SHP77 (cell line): ENCODE results near the gene PLXNB3.
A peak's percentile ranks its signal among the peaks of the same experiment; 100 is the strongest.
"Not testable (repeated sequence)": the region's sequence is repeated elsewhere in the genome, so short reads cannot be mapped to it uniquely, and the experiment has no call there.

Experiments
- DNase-seq, 2 experiments: peaks; one replicate each; lab custom pipeline; 2025; lab: John Stamatoyannopoulos, UW

The PLXNB3 gene

DNA sequence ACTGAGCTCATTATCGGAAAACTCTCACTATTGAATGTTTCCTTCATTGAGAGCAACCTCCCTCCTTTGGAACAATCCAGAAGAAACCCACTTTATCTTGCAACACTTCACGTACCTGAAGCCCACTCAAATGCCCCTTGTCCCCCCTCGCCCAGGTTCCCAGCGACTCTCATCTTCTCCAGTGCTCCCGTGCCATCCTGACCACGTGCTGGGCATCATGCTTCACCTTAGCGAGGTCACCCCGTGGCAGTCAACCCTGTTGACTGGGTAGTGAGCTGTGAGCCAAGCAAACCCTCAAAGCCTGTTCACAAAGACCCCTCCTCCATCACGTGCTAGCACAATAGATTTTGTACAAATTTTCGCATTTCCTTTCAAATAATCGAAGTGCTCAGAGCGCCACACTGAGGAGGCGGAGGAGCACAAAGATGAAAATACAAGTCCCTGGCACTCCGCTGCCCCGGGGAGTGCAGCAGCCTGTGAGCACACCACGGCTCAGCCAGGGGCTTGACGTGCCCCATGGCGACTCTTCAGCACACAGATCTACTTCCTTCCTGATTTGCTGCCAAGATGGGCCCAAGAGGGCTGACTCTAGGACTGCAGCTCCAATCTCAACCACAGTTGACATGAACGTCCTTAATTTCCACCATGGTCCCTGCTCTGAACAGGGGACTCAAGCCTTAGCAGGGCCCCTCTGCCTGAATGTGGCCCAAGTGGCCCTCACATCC lies 50.7 kb downstream of the PLXNB3 start:
- no peak for DNase-seq

DNA sequence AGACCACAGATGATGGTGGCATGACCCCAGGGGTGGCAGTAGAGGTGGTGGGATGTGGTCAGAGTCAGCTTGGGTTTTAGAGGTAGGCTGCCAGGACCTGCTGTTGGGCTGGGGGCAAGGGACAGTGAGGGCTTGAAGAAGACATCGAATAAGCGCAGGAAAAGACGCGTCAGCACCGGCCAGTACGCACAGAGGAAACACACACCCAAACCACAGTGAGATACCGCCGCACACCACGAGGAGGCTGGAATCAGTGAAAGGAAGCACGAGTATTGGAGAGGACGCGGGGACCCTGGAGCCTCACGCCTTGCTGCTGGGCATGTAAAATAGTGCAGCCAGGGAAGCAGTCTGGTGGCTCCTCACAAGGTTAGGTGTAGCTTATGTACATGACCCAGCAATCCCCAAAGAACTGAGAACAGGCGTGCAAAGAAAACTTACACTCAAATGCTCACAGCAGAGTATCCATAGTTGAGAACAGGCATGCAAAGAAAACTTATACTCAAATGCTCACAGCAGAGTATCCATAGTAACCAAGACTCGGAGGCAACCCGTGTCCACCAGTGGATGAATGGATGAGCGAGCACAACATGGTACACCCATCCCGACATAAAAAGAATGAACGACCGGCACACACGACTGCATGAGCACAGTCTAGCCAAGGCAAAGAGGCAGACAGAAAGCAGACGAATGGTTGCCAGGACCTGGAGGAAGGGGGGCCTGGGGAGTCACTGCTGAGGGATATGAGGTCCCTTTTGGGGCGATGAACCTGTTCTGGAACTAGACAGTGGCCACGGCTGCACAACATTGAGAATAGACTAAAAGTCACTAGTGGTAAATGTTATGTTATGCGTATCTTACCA lies 53.0 kb downstream of the PLXNB3 start:
- DNase-seq, result no peak

DNA sequence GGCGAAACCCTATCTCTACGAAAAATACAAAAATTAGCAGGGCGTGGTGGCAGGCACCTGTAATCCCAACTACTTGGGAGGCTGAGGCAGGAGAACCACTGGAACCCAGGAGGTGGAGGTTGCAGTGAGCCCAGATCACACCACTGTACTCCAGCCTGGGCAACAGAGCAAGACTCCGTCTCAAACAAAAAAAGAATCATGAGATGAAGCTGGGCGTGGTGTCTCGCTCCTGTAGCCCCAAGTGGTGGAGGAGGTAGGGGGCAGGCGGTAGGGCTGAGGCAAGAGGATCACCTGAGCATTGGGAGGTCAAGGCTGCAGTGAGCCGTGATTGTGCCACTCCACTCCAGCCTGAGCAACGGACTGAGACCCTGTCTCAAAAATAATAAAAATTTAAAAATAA lies 54.0 kb downstream of the PLXNB3 start:
- DNase-seq, result not testable (repeated sequence)

DNA sequence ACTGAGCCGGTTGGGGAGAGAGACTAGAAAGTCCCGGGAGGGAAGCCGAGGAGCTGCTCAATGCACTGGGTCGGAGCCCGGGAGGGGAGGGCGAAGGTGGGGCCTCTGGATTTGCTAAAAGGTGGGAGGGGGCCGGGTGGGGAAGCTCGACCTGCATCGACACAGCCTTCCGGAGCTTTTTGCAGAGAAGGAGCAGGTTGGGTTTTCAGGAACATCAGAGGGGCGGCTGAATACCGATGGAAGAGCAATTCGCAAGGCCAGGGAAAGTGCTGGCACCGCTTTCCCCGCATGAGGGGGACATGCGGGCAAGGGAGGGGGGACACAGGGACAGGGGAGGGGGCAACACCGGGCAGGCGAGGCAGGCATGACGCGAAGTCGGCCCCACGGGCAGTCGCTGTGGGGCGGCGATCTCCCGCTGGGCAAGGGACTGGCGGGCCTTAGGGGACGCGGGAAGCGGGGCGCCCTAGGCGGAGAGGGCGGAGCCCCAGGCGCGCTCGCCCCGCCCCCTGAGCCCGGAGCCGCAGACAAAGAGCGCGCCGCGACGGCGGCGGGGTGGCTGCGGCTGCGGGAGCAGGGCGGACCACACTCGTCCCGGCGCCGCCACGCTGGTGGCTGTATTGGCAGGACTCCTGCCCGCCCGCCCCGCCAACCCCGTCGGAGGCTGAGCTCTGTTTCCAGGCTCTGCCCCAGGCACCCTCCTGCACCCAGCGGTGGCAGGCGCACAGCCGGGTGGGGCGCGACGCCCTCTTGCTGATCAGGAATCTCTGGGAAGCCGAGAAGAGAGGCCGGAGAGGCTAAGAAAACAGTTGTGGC lies 54.7 kb downstream of the PLXNB3 start:
- peak in 1 of 2 experiments; percentile 39 for DNase-seq

DNA sequence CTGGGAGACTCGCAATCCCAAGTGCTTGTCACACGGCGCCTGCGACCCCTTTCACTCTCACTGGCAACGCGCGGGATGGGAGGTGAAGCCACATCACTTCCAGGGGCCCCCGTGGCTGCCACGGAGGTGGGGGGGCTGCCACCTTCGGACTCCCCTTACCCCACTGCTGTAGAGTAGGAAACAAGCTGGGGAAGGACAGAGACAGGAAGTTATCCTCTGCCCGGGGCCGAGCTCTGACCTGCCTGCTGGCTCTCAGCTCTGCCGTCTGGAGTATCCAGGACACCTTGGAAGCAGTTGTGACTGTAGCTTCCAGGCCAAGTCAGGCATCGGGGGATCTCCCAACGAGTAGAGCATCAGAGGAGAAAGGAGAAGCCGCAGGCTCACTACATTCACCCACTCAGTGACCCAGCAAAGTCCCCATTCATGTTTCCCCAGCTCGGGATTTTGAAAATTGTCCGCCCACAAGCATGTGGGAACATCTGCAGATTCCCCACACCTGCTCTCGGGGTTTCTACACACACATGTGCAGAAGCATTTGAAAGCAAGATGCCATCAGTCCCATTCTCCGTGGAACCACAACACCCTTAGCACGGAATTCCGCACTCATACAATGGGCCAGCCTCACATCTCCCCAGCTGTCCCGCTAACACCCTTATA lies 55.5 kb downstream of the PLXNB3 start:
- no peak for DNase-seq

DNA sequence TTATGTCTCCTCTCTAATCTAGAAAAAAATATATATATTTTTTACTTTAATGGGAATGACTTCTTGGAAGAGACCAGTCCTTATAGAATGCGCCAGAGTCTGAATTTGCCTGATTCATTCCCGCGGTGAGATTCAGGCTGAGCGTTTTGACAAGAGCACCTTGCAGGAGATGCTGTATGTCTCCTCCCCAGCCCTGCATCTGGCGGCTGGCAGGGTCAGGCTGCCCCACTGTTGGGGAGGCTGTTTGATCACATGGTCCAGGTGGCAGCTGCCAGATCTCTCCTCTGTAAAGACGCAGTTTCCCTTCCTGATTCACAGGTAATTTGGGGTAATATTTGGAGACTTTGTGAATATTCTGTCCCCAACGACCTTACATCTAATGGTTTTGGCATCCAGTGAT lies 56.6 kb downstream of the PLXNB3 start:
- peak; percentile 6 to 10 for DNase-seq

DNA sequence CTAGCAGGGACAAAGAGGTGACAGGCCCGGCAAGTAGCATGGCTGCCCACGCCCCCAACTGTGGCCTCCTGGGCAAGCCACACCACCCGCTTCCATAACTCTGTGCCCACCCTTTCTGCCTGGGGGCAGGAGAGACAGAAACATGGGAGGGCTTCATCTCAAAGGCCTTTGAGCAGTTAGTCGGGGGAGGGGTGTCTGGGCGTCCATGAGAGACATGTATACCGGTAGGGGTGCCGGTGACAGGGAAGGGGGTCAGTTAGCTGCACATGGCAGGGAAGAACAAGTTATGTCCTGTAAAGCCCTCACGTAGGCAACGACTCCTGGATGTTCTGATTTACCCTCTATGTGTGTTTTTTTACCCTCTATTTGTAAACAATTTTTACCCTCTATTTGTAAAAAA lies 57.0 kb downstream of the PLXNB3 start:
- no peak for DNase-seq

DNA sequence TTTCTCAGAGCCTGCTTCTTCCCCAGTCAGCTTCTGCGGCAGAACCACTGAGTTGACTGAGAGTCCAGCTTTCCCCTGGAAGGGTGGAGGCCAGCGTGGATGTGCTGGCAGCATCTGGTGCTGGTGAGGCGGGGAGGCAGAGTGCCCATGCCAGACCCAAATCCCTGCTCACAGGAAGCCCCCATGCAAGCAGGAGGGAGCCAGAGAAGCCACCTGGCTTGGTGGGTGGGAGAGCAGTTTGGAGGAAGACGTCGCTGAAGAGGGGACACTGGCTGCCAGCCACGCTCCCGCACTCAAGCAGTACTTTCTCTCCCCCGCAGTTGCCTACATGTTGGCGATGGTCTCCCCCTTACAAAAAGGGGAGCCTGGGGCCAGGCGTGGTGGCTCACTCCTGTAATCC lies 60.3 kb downstream of the PLXNB3 start:
- DNase-seq, result no peak

DNA sequence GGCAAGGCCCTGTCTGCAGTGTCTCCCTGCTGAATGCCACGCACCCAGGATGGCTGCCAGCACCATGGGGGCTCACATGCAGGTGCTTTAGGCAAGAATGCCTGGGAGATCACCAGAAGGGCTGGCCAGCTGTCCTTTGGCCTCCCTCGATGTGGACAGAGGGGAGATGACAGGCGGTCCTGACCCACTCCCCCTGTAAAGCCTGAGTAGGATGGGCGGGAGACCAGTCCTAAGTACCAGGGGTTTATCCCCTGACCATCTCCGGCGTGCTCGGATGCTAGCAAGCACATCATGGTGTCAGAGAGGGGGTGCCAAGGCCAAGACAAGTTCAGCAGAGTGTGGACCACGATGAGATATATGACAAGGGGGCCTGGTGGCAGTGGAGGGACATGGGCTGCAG lies 61.0 kb downstream of the PLXNB3 start:
- no peak for DNase-seq
